ENCODE data around the gene ATP8B3.

The ATP8B3 gene

GRCh38 chr19:1756705-1757465 is 55.2 kb downstream of the ATP8B3 start:
- DNase-seq (ENCODE audit: low read depth, low spot score) = no peak

- no peak for DNase-seq (ENCODE audit: low read depth, low spot score)
Measured at GRCh38 chr19:1756264-1756663, 55.8 kb downstream of the ATP8B3 start.

GRCh38 chr19:1755467-1756171 is 56.5 kb downstream of the ATP8B3 start:
- DNase-seq (ENCODE audit: low read depth, low spot score) = no peak

- no peak for DNase-seq (ENCODE audit: low read depth, low spot score)
Measured at GRCh38 chr19:1754636-1755466, 57.2 kb downstream of the ATP8B3 start.

GRCh38 chr19:1754018-1754635 is 57.9 kb downstream of the ATP8B3 start:
- DNase-seq (ENCODE audit: low read depth, low spot score) = no peak

- no peak for DNase-seq (ENCODE audit: low read depth, low spot score)
Measured at GRCh38 chr19:1752757-1753728, 59.0 kb downstream of the ATP8B3 start, which contains the start of gene ONECUT3. ONECUT3 (plus strand) TSS chr19:1753506; CDS start chr19:1753663, 157 bp downstream.

GRCh38 chr19:1752009-1752756 is 59.9 kb downstream of the ATP8B3 start:
- DNase-seq (ENCODE audit: low read depth, low spot score) = no peak

GRCh38 chr19:1751367-1752008 is 60.6 kb downstream of the ATP8B3 start:
- DNase-seq (ENCODE audit: low read depth, low spot score) = no peak

- DNase-seq (ENCODE audit: low read depth, low spot score) = no peak
Measured at GRCh38 chr19:1750343-1751021, 61.6 kb downstream of the ATP8B3 start.

GRCh38 chr19:1749373-1750342 is 62.4 kb downstream of the ATP8B3 start:
- no peak for DNase-seq (ENCODE audit: low read depth, low spot score)

- DNase-seq (ENCODE audit: low read depth, low spot score) = no peak
Measured at GRCh38 chr19:1748873-1749341, 63.2 kb downstream of the ATP8B3 start.

- no peak for DNase-seq (ENCODE audit: low read depth, low spot score)
Measured at GRCh38 chr19:1748115-1748872, 63.8 kb downstream of the ATP8B3 start.

GRCh38 chr19:1747285-1748114 is 64.6 kb downstream of the ATP8B3 start:
- DNase-seq (ENCODE audit: low read depth, low spot score) = peak; percentile 73

- DNase-seq (ENCODE audit: low read depth, low spot score) = no peak
Measured at GRCh38 chr19:1746401-1747284, 65.4 kb downstream of the ATP8B3 start.

GRCh38 chr19:1745589-1746031 is 66.5 kb downstream of the ATP8B3 start:
- DNase-seq (ENCODE audit: low read depth, low spot score) = no peak

Measured in iPS DF 19.7 (cell line).